SK-N-SH (cell line): ENCODE data around the gene MYO16. TPM values are rescaled to one million over a fixed set of nuclear protein-coding genes. Genes with fewer than 3 reads are reported as not detected.

Source experiments
- CTCF ChIA-PET: fragments of 300-600, 350-600 bp; formaldehyde crosslinking; extraction: SDS; loops from one replicate; lab custom pipeline; 2021; lab: Yijun Ruan, JAX
- POLR2A ChIA-PET: fragments of 350-600 bp; sonication (Branson Sonifier 250); formaldehyde crosslinking; extraction: SDS; loops from one replicate; lab custom pipeline; 2020; ENCODE audit warnings: antibody characterized with exemption, inconsistent platforms; lab: Yijun Ruan, JAX
- DNase-seq: peaks from one replicate; pipeline ENCODE4 v3.0.0; 2012
- H2AFZ ChIP-seq: fragments of 200-600 bp; sonication (generic); 2 replicates; pipeline ENCODE4 v1.8.1; 2016; ENCODE audit warnings: antibody characterized with exemption, mild to moderate bottlenecking, low read depth
- H3F3A ChIP-seq: fragments of 200-600 bp; sonication (generic); replicated peaks from 2 replicates; pipeline ENCODE3; 2016; ENCODE audit warnings: antibody characterized with exemption, mild to moderate bottlenecking; ENCODE audit not compliant: insufficient read depth
- H3K27ac ChIP-seq, 2 experiments: fragments of 200-500 bp in 1 of 2; fragments of 200-600 bp in 1 of 2; sonication (Bioruptor generic) in 1 of 2; sonication (generic), shearing (Covaris generic) in 1 of 2; 2 replicates each; pipeline versions ENCODE4 v1.5.1 to v1.6.1; 2014 to 2016; ENCODE audit warnings: low read depth in 2 of 2, inconsistent platforms in 1 of 2, low read length in 1 of 2, mild to moderate bottlenecking in 1 of 2, mixed read lengths in 1 of 2
- H3K27me3 ChIP-seq: fragments of 200-600 bp; sonication (generic), shearing (Covaris generic); 2 replicates; pipeline ENCODE4 v1.6.1; 2016; ENCODE audit warnings: mixed run types; ENCODE audit not compliant: insufficient read depth
- H3K36me3 ChIP-seq, 2 experiments: fragments of 200-500 bp in 1 of 2; fragments of 200-600 bp in 1 of 2; sonication (Bioruptor generic) in 1 of 2; sonication (generic) in 1 of 2; replicated peaks in 1 of 2; 2 replicates each; pipeline versions ENCODE3 to v1.5.1; 2014 to 2016; ENCODE audit warnings: low read length in 1 of 2, mild to moderate bottlenecking in 1 of 2; ENCODE audit not compliant: insufficient read depth in 2 of 2, control insufficient read depth in 1 of 2
- H3K4me1 ChIP-seq, 2 experiments: fragments of 200-500 bp in 1 of 2; fragments of 200-600 bp in 1 of 2; sonication (Bioruptor generic) in 1 of 2; sonication (generic), shearing (Covaris generic) in 1 of 2; 2 replicates each; pipeline versions ENCODE4 v1.5.1 to v1.6.1; 2014 to 2016; ENCODE audit warnings: low read depth in 1 of 2, low read length in 1 of 2, mixed run types in 1 of 2; ENCODE audit not compliant: insufficient read depth in 2 of 2, control insufficient read depth in 1 of 2
- H3K4me2 ChIP-seq: fragments of 200-600 bp; sonication (generic), shearing (Covaris generic); 2 replicates; pipeline ENCODE4 v1.6.1; 2017; ENCODE audit warnings: mixed run types
- H3K4me3 ChIP-seq, 2 experiments: fragments of 200-500 bp in 1 of 2; fragments of 200-600 bp in 1 of 2; sonication (Bioruptor generic) in 1 of 2; sonication (generic), shearing (Covaris generic) in 1 of 2; 2 replicates each; pipeline versions ENCODE4 v1.5.1 to v1.8.1; 2014 to 2016; ENCODE audit warnings: low read depth in 2 of 2, inconsistent platforms in 1 of 2, low read length in 1 of 2, mild to moderate bottlenecking in 1 of 2, mixed read lengths in 1 of 2, moderate library complexity in 1 of 2
- H3K79me2 ChIP-seq: fragments of 200-600 bp; sonication (generic); 2 replicates; pipeline ENCODE4 v1.8.1; 2017; ENCODE audit warnings: mild to moderate bottlenecking; ENCODE audit not compliant: insufficient read depth
- H3K9ac ChIP-seq: fragments of 200-600 bp; sonication (generic); 2 replicates; pipeline ENCODE4 v1.6.1; 2017; ENCODE audit warnings: mixed run types
- H3K9me2 ChIP-seq: fragments of 200-600 bp; sonication (generic); 2 replicates; pipeline ENCODE4 v1.6.1; 2017; ENCODE audit warnings: mixed run types
- H3K9me3 ChIP-seq: fragments of 200-600 bp; sonication (generic); 2 replicates; pipeline ENCODE4 v1.6.1; 2017; ENCODE audit warnings: mixed run types, mild to moderate bottlenecking, moderate library complexity
- H4K20me1 ChIP-seq: fragments of 200-600 bp; sonication (generic); 2 replicates; pipeline ENCODE4 v1.6.1; 2017; ENCODE audit warnings: mild to moderate bottlenecking, mixed run types; ENCODE audit not compliant: insufficient read depth
- ELF1 ChIP-seq: IDR thresholded peaks from 2 replicates; pipeline ENCODE4 v1.4.0; 2012
- FOXJ3 ChIP-seq: sonication (generic); formaldehyde crosslinking; IDR thresholded peaks from 2 replicates; pipeline ENCODE4 v1.5.1; 2020; ENCODE audit warnings: mild to moderate bottlenecking, missing genetic modification reagents
- GABPA ChIP-seq: IDR thresholded peaks from 2 replicates; pipeline ENCODE4 v1.4.0; 2012; ENCODE audit warnings: low read depth, mild to moderate bottlenecking
- GATA2 ChIP-seq: sonication (generic); formaldehyde crosslinking; IDR thresholded peaks from 2 replicates; pipeline ENCODE4 v1.5.0; 2020; ENCODE audit warnings: mild to moderate bottlenecking, missing genetic modification reagents
- MXI1 ChIP-seq: IDR thresholded peaks from 2 replicates; pipeline ENCODE4 v1.6.1; 2012; ENCODE audit warnings: mild to moderate bottlenecking, low read depth, low read length, improper control_type of control experiment
- NFIC ChIP-seq: IDR thresholded peaks from 2 replicates; pipeline ENCODE4 v1.4.0; 2012; ENCODE audit warnings: borderline replicate concordance
- RXRA ChIP-seq: IDR thresholded peaks from 2 replicates; pipeline ENCODE4 v1.4.0; 2012; ENCODE audit warnings: low read depth, mild to moderate bottlenecking, borderline replicate concordance
- SMC3 ChIP-seq: IDR thresholded peaks from 2 replicates; pipeline ENCODE4 v1.6.1; 2012; ENCODE audit warnings: low read depth, low read length, improper control_type of control experiment
- TAF1 ChIP-seq: IDR thresholded peaks from 2 replicates; pipeline ENCODE4 v1.6.1; 2012; ENCODE audit warnings: low read depth, mild to moderate bottlenecking, low read length, moderate library complexity, borderline replicate concordance
- TEAD4 ChIP-seq: IDR thresholded peaks from 2 replicates; pipeline ENCODE4 v1.4.0; 2012; ENCODE audit warnings: mild to moderate bottlenecking, borderline replicate concordance; ENCODE audit not compliant: insufficient read depth
- USF2 ChIP-seq: fragments of 150-350 bp; IDR thresholded peaks from 2 replicates; pipeline ENCODE4 v1.6.1; 2017; ENCODE audit warnings: antibody characterized with exemption, low read length, low read depth, borderline replicate concordance
- YY1 ChIP-seq: IDR thresholded peaks from 2 replicates; pipeline ENCODE4 v1.4.0; 2012; ENCODE audit warnings: low read depth, mild to moderate bottlenecking
- WGBS: methylation state at CpG from one replicate; pipeline ENCODE4 v1.1.6; 2017; ENCODE audit warnings: low lambda C conversion rate; 5-methylcytosine and 5-hydroxymethylcytosine counted together
- polyA plus RNA-seq, 3 experiments: library from polyadenylated mRNA; depleted of rRNA; stranded (reverse); fragments of >200 nt; gene quantifications; 2 replicates each; pipeline ENCODE4 v1.2.3, GENCODE V29; 2012
- TF ChIP-seq, protein P1 (sequence below): IDR thresholded peaks from 2 replicates; pipeline ENCODE4; 2012

Gene MYO16
- polyA plus RNA-seq, 1 of the 3 experiments (the other 2 are of a cell fraction): 0.07 TPM

- no peak for DNase-seq
- 76% methylated on average over 5 of the region's 6 CpGs for WGBS
- H3K4me3 ChIP-seq: no peak overlapping the region
- H3K9ac ChIP-seq: no peak overlapping the region
- H2AFZ ChIP-seq: no peak overlapping the region
- H3K9me3 ChIP-seq: 0 out of 2 replicates have a peak, but pooled peaks cover 2% of the 10 kb centered on the region
- ChIA-PET CTCF (no interaction called here), POLR2A (no interaction called here)
- no peaks in the 10 kb centered on the region for H3K27me3 ChIP-seq
- H3K79me2 ChIP-seq: no peaks in the 10 kb centered on the region
- H3K9me2 ChIP-seq: no peaks in the 10 kb centered on the region
- no peak for TF ChIP-seq MXI1
- no peak for TF ChIP-seq ELF1
- TF ChIP-seq YY1: no peak
- TF ChIP-seq RXRA: no peak
- no peak for TF ChIP-seq USF2
- TF ChIP-seq GABPA: no peak
- no peak for TF ChIP-seq NFIC
- no peak for TF ChIP-seq TEAD4
- no peaks in the 10 kb centered on the region for H3K36me3 ChIP-seq
- no peak overlapping the region for H3K4me2 ChIP-seq
- no peak overlapping the region for H3K27ac ChIP-seq
- no peaks in the 10 kb centered on the region for H4K20me1 ChIP-seq
- no peaks in the 10 kb centered on the region; a peak in 1 of 4 replicates for H3K4me1 ChIP-seq
- no peaks in the 10 kb centered on the region for H3F3A ChIP-seq
These were observed 466.7 kb downstream of the MYO16 start for GRCh38 chr13:109096101-109096500.

DNA sequence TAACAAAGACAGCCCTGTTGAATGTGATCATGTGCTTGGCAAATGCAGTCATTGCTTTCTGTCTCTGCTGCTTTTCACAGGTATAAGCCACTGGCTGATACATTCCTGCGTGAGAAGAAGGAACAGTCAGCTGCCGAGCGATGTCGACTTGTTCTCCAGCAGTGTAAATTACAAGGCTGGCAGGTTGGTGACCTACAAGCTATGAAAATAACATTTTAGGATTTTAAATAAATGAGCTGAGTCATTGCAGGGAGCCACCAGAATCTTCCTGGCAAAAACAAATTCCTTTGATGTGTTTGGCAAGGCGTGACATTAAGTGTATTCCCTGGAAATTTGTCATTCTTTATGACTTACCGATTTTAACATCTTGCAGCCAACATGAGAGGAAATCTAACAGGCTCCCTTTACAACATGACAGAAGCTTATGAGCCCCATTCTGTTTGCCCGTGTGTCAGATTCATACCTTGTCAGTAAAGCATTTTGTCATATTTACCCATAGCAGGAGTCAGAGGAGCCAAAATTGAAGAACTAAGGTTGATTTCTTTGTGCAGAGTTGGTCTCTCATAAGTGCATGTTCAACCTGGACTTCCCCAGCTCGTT, 471.4 kb downstream of the MYO16 start:
- CTCF ChIA-PET: interaction anchor here (1.1 kb wide), 1 partner anchor 17 kb away, joined by 3 read pairs; no protein-coding TSS in a partner anchor
- 89% methylated on average over 8 of the region's 8 CpGs for WGBS
- Histone ChIP-seq H3K27me3 (no peaks in the 10 kb centered on the region), H3K36me3 (no peaks in the 10 kb centered on the region), H2AFZ (no peak overlapping the region), H4K20me1 (no peaks in the 10 kb centered on the region), H3K79me2 (no peaks in the 10 kb centered on the region), H3K9me3 (no peaks in the 10 kb centered on the region), H3K4me2 (no peak overlapping the region), H3K9ac (no peak overlapping the region), H3K9me2 (no peaks in the 10 kb centered on the region), H3F3A (peaks cover 4% of the 10 kb centered on the region), H3K27ac (no peak overlapping the region), H3K4me1 (no peaks in the 10 kb centered on the region; a peak in 1 of 4 replicates), H3K4me3 (no peak overlapping the region)
- no peak for DNase-seq
- POLR2A ChIA-PET: no interaction called here
- TF ChIP-seq TAF1 (no peak), NFIC (no peak), FOXJ3 (CRISPR knock-in tag) (no peak), MXI1 (no peak), RXRA (no peak), ELF1 (no peak), SMC3 (no peak), GATA2 (CRISPR knock-in tag) (no peak)
- TF ChIP-seq, protein P1, sequence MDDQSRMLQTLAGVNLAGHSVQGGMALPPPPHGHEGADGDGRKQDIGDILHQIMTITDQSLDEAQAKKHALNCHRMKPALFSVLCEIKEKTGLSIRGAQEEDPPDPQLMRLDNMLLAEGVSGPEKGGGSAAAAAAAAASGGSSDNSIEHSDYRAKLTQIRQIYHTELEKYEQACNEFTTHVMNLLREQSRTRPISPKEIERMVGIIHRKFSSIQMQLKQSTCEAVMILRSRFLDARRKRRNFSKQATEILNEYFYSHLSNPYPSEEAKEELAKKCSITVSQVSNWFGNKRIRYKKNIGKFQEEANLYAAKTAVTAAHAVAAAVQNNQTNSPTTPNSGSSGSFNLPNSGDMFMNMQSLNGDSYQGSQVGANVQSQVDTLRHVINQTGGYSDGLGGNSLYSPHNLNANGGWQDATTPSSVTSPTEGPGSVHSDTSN: no peak
